HG03469 (cell line): Measurements from ENCODE around the gene MYH15.

Source experiments
- ATAC-seq: cut with Tn5 transposase; IDR thresholded peaks from one replicate; pipeline ENCODE4 v1.9.1; 2021; ENCODE audit warnings: mild to moderate bottlenecking, moderate library complexity, moderate number of reproducible peaks; ENCODE audit not compliant: unreplicated experiment

MYH15 gene

DNA sequence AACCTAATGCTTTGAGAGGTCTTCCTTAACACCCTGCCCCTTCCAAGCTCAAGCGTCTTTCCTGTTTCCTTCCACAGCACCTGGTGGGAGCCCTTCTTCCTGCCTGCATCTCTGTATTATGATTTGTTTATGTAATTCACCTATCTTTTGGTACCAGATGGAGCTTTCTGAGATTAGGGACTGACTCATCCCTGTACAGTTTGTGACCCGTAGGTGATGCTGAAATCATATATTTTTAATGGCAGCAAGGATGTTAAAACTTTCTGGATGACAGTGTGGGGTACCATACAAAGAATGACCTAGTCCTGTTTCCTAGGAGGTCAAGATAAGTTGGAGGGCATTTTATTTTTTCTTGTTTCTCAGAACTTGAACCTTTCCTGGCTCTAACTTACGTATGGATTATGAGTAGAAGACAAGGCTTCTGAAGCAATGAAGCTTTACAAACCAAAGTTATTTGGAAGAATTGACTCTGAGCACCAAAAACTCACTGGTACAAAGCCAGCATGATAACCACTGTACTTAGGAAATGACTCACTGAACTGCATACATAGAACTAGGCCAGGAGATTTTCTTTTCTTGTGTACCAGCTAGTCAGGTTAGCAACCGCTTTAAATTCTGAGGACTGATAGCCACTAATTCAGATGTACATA, 167.4 kb downstream of the MYH15 start:
- ATAC-seq: peak; percentile 67

DNA sequence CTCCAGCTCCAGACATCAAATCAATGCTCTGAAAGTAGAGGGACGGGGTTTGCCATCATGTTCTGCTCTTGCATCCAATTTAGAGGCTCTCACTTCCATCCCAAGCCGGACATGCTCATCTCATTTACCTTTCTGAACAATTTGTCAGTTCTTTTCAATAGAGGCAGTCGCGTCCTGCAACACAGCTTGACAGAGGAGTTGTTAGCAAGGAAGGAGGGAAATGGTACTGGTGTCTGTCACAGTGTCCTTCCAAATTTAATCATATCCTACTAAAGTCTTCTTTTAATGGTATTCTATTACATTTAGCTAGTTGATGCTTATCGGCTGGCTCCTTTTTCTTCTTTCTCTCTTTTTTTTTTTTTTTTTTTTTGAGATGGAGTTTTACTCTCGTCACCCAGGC, 168.5 kb downstream of the MYH15 start:
- no peak for ATAC-seq

DNA sequence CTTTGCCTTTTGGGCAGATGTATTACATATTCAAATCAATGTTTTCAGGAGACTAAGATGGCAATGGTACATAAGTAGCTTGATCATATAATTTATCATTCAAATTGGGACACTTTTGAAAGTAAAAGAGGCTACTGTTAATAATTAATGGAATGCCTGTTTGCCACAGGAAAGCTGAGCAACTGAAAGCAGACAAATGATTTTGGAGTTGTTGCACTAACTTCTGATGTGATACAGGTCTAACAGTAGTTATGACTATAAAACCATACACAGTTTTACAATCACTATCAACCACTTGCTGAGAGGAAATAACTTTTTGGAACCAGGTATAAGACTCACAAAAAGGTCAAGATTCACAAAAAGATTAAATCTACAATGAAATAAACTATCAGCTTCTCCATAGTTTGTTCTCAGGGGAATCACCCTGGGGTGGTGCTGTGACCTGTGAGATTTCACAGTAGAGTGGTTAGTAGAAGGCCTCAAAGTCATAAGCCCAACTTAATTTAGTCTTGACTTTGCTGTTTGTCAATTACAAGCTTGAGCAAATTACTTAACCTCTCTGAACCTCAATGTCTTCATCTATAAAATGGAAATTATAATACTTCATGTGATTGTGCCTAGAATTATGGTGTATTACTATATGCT, 171.4 kb downstream of the MYH15 start:
- no peak for ATAC-seq

DNA sequence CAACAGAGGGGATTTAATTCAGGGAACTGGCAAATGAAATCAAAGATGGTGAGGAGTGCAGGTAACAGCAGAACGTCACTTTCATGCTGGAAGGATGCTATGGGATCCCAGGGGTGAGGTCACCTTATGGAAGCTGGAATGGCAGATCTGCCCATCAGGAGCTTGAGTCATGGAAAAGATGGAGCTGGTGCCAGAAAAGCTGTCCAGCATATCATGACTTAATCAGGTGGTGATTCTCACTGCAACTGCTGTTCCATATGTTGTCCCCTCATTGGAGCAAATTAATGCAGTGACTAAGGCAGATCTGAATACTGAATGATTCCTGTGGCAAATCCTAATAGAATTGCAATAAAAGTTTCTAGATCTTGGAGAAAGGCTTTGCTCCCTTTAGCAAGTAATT, 175.7 kb downstream of the MYH15 start:
- ATAC-seq: no peak

DNA sequence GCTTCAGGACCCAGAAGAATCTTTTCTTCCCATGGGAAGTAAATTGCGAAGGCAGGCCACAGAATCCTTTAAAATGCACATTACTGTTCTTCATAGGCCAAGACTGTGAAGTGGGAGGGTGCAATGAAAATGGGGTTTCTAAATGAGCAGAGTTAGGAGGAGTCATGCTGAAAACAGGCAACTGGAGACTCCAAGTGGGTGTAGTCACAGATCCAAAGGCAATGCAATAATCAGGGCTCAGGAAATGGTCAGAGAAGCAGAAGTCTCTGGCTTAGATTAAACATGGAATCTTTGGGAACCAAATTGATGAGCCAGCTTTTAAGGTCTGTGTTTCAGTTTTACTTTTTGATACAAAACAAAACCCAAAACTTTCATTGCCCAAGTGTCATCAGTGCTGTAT, 176.4 kb downstream of the MYH15 start:
- no peak for ATAC-seq

DNA sequence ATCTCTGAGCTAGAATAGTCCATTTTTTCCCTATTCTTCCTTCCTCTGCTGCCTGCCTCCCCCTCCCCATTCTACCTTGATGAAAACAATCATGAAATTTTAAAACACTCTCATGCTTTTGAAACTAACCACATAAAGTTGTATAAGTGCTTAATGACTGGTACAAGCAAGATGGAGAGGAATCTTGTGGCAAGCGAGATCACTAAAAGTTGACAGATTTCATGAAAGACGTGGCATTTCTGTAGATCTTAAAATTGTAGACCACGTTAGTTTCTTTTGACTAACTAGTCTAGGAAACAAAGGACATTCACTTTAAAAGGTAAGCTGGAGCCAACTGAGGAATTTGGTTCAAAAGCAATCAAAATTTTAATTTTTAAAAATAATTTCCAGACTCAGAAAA, 178.6 kb downstream of the MYH15 start:
- no peak for ATAC-seq
